Activated T-helper 9 cell treated with anti-CD3 and anti-CD28 coated beads, Interleukin-2, amount 50 U/mL, for 16 hours (primary cell): ENCODE measurements around the gene DIP2A.

Experiments used
- DNase-seq: peaks from one replicate; pipeline ENCODE4 v3.0.0-alpha.2; 2020; ENCODE audit warnings: low read depth

Gene DIP2A

GRCh38 chr21:46527801-46528200 lies 69.1 kb downstream of the DIP2A start:
- no peak for DNase-seq

GRCh38 chr21:46532080-46532479 lies 73.4 kb downstream of the DIP2A start:
- no peak for DNase-seq

- no peak for DNase-seq
Measured at GRCh38 chr21:46537026-46537425, 78.3 kb downstream of the DIP2A start.

GRCh38 chr21:46538262-46538661 lies 79.6 kb downstream of the DIP2A start:
- no peak for DNase-seq

GRCh38 chr21:46538851-46539666 lies 80.4 kb downstream of the DIP2A start:
- no peak for DNase-seq

- DNase-seq = no peak
Measured at GRCh38 chr21:46540087-46540710, 81.5 kb downstream of the DIP2A start.

GRCh38 chr21:46542588-46543124 lies 84.0 kb downstream of the DIP2A start:
- DNase-seq = no peak

- DNase-seq = no peak
Measured at GRCh38 chr21:46543306-46543705, 84.6 kb downstream of the DIP2A start.

- no peak for DNase-seq
Measured at GRCh38 chr21:46544003-46544402, 85.3 kb downstream of the DIP2A start.

- DNase-seq = no peak
Measured at GRCh38 chr21:46544824-46545223, 86.1 kb downstream of the DIP2A start.

GRCh38 chr21:46545363-46545762 lies 86.7 kb downstream of the DIP2A start:
- no peak for DNase-seq

- no peak for DNase-seq
Measured at GRCh38 chr21:46545911-46546310, 87.2 kb downstream of the DIP2A start.

- DNase-seq = no peak
Measured at GRCh38 chr21:46546799-46547198, 88.1 kb downstream of the DIP2A start.

GRCh38 chr21:46549650-46550049 lies 91.0 kb downstream of the DIP2A start:
- DNase-seq = no peak

- peak; percentile 13 for DNase-seq
Measured at GRCh38 chr21:46550116-46550941, 91.6 kb downstream of the DIP2A start.

- DNase-seq = peak; percentile 30
Measured at GRCh38 chr21:46551636-46552241, 93.0 kb downstream of the DIP2A start.

- no peak for DNase-seq
Measured at GRCh38 chr21:46552274-46552673, 93.6 kb downstream of the DIP2A start.

- no peak for DNase-seq
Measured at GRCh38 chr21:46552865-46553379, 94.2 kb downstream of the DIP2A start.

GRCh38 chr21:46553993-46554392 lies 95.3 kb downstream of the DIP2A start:
- no peak for DNase-seq

- DNase-seq = no peak
Measured at GRCh38 chr21:46554431-46555224, 95.9 kb downstream of the DIP2A start.

GRCh38 chr21:46555225-46555617 lies 96.5 kb downstream of the DIP2A start:
- no peak for DNase-seq
